Measurements from ENCODE around the gene SESTD1.

- no peak for TF ChIP-seq CTCF (IDR thresholded peaks at IDR 0.05)
- TF ChIP-seq EP300 (IDR thresholded peaks at IDR 0.05): no peak
- TF ChIP-seq POLR2A (IDR thresholded peaks at IDR 0.05): no peak
- no peak for TF ChIP-seq POLR2AphosphoS5 (IDR thresholded peaks at IDR 0.05)
Observed at GRCh38 chr2:179107737-179108136, 156.9 kb downstream of the SESTD1 start.
